ENCODE measurements around the gene ANKRD34A.

Gene ANKRD34A

DNA sequence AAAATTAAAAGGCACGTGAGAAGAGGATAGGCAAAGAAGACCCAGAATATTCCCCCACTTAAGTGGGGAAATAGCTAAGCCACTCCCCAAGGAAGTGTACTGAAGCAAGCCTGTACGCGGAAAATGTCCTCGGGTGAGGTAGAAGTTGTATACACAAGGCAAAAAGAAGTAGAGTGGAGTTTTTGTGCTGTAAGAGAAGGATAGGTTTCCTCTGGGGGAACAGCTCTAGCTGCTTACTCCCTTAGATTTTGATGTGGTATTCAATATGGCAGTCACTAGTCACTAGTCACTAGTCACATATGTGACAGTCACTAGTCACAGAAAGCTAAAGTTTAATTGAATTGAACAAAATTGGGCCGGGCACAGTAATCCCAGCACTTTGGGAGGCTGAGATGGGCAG, 24.4 kb upstream of the ANKRD34A start:
- H3K4me3 ChIP-seq (replicated peaks; ENCODE audit: low read depth, low read length) = no peak overlapping the region
- TF ChIP-seq, protein P1, sequence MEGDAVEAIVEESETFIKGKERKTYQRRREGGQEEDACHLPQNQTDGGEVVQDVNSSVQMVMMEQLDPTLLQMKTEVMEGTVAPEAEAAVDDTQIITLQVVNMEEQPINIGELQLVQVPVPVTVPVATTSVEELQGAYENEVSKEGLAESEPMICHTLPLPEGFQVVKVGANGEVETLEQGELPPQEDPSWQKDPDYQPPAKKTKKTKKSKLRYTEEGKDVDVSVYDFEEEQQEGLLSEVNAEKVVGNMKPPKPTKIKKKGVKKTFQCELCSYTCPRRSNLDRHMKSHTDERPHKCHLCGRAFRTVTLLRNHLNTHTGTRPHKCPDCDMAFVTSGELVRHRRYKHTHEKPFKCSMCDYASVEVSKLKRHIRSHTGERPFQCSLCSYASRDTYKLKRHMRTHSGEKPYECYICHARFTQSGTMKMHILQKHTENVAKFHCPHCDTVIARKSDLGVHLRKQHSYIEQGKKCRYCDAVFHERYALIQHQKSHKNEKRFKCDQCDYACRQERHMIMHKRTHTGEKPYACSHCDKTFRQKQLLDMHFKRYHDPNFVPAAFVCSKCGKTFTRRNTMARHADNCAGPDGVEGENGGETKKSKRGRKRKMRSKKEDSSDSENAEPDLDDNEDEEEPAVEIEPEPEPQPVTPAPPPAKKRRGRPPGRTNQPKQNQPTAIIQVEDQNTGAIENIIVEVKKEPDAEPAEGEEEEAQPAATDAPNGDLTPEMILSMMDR (IDR thresholded peaks at IDR 0.05; ENCODE audit: low read depth, low read length, missing control alignments) = no peak
- no peak for DNase-seq (ENCODE audit: extremely low read depth, low read depth)

DNA sequence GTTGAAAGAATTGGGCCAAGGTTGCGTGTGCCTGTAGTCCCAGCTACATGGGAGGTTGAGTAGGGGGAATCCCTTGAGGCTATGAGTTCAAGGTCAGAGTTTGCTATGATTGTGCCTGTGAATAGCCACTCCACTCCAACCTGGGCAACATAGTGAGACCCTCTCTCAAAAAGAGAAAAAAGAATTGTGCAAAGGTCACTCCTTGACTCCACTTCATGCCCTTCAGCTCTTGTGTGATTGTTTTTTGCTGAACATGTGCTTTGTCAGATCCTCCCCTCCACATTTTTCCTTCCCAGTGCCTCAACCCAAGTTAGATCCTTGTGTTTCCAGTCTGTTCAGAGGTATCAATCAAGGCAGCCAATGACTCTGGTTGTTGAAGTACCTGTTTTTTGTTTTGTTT, 23.6 kb upstream of the ANKRD34A start:
- H3K4me3 ChIP-seq (replicated peaks; ENCODE audit: low read depth, low read length) = no peak overlapping the region
- DNase-seq (ENCODE audit: extremely low read depth, low read depth) = no peak
- TF ChIP-seq, protein P1 (IDR thresholded peaks at IDR 0.05; ENCODE audit: low read depth, low read length, missing control alignments) = no peak

DNA sequence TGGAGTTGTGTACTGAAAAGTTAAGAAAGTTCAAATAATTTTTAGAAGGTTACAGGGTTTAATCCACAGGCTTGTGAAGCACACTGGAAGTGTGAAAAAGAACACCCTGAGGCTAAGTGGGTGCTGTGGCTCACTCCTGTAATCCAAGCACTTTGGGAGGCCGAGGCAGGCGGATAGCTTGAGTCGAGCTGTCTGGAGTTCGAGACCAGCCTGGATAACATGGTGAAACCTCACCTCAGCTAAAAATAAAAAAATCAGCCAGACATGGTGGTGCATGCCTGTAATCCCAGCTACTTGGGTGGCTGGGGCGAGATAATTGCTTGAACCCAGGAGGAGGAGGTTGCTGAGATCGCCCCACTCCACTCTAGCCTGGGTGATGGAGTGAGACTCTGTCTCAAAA, 22.2 kb upstream of the ANKRD34A start:
- TF ChIP-seq, protein P1 (IDR thresholded peaks at IDR 0.05; ENCODE audit: low read depth, low read length, missing control alignments) = no peak
- no peak overlapping the region for H3K4me3 ChIP-seq (replicated peaks; ENCODE audit: low read depth, low read length)
- DNase-seq (ENCODE audit: extremely low read depth, low read depth) = no peak

DNA sequence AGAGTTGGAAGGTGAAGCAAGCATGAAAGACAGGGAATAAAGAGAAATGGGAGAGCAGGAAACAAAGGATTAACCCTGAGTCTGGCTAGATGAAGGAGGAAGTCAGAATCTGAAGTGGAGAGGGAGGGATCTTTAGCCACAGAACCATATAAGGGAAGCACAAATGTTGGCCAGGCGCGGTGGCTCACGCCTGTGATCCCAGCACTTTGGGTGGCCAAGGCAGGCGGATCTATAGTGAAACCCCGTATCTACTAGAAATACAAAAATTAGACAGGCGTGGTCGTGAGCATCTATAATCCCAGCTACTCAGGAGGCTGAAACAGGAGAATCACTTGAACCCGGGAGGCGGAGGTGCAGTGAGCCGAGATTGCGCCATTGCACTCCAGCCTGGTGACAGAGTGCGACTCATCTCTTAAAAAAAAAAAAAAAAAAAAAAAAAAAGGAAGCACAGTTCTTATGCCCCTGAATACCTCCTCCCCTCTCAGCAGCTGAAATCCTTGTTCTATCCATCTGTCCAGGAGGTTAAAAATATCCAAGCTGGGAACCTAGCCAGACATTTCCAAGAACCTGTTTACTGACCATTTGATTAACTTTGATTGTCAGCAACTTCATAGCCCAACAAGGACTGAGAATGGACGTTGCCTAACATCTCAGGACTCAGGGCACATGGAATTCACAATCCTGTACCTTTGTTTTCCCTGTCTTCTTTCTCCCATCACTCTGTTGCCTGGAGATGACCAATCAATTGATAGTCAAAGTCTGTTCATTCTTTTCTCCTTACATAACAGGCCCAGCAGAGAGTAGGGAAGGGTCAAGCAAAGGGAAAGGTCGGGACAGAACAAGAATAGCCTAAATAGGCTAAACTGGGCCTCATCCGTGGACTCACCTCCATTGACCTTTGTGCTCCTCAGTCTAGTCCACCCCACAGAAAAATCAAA, 21.4 kb upstream of the ANKRD34A start:
- H3K4me3 ChIP-seq (replicated peaks; ENCODE audit: low read depth, low read length) = no peak overlapping the region
- TF ChIP-seq, protein P1 (IDR thresholded peaks at IDR 0.05; ENCODE audit: low read depth, low read length, missing control alignments) = no peak
- DNase-seq (ENCODE audit: extremely low read depth, low read depth) = no peak

DNA sequence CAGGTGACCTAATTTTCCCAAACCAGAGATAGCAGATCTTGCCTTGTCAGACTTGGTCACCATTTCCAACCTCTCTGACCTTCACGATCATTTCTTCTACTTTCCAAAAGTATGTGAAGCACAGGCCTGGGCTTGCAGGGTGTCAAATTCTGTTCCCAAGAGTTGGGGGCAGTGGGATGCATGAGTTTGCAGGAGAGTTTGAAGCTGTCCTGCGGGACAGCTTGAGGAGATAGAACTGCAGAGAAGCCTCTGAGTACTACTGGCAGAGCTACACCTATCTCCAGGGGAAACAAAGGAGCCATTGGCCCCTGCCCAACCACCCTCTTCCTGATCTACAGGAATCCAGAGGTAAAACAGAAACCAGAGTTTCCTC, 20.7 kb upstream of the ANKRD34A start:
- DNase-seq (ENCODE audit: extremely low read depth, low read depth) = no peak
- H3K4me3 ChIP-seq (replicated peaks; ENCODE audit: low read depth, low read length) = no peak overlapping the region

DNA sequence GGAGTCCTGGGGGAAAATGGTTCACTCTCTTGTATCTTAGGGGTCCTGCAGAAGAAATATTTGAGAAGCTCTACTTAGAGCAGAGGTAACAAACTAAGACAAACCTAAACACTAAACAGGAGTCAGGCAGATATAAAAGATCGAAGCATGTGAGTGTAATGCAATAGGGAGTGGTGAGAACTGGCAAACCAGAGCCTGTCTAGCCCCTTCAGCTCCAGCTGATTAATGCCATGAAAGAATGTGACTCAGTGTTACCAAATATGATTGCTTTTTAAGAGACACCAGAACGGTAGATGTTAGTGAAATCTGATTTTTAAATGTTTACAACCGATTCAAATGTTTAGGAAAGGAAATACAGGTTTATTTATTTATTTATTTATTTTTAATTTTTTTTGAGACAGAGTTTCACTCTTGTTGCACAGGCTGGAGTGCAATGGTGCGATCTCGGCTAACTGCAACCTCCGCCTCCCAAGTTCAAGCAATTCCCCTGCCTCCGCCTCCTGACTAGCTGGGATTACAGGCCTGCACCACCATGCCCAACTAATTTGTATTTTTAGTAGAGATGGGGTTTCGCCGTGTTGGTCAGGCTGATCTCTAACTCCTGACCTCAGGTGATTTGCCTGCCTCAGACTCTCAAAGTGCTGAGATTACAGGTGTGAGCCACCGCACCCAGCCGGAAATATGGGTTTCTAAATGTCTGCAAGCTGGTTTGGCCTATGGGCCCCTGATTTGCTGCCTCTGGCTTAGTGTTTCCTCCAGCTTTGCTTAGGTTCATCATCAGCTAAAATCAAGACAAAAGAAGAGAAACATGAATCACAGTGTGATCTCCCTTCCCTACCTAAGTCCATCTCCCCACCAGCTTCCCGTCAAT, 19.8 kb upstream of the ANKRD34A start:
- TF ChIP-seq, protein P1 (IDR thresholded peaks at IDR 0.05; ENCODE audit: low read depth, low read length, missing control alignments) = no peak
- DNase-seq (ENCODE audit: extremely low read depth, low read depth) = no peak
- no peak overlapping the region for H3K4me3 ChIP-seq (replicated peaks; ENCODE audit: low read depth, low read length)

More for the DNA sequence above, 20.7 kb upstream of the ANKRD34A start:
- TF ChIP-seq, protein P1 (IDR thresholded peaks at IDR 0.05; ENCODE audit: low read depth, low read length, missing control alignments) = no peak
